SK-N-SH treated with all-trans-retinoic acid at 6 μM for 48 hours (cell line): ENCODE measurements around the gene C1orf232.
A peak's percentile ranks its signal among the peaks of the same experiment; 100 is the strongest.

Source experiments
- ATAC-seq: fragments of 200-7000 bp; cut with Tn5 transposase; 3 replicates; pipeline ENCODE4 v1.9.1; 2020; ENCODE audit warnings: mild to moderate bottlenecking, moderate library complexity
- BACH2 ChIP-seq: fragments of 250-450 bp; sonication (Bioruptor Pico); IDR thresholded peaks from 2 replicates; pipeline ENCODE4 v1.9.0; 2021; ENCODE audit warnings: mild to moderate bottlenecking, borderline replicate concordance
- CSDC2 ChIP-seq: fragments of 250-450 bp; sonication (Bioruptor Pico); IDR thresholded peaks from 2 replicates; pipeline ENCODE4 v1.5.0; 2020; ENCODE audit warnings: mild to moderate bottlenecking, moderate library complexity
- ESRRG ChIP-seq: fragments of 250-450 bp; sonication (Bioruptor Pico); IDR thresholded peaks from 2 replicates; pipeline ENCODE4 v1.6.1; 2021; ENCODE audit warnings: mild to moderate bottlenecking
- GLIS3 ChIP-seq: fragments of 250-450 bp; sonication (Bioruptor Pico); IDR thresholded peaks from 2 replicates; pipeline ENCODE4 v1.5.0; 2020; ENCODE audit warnings: mild to moderate bottlenecking, moderate library complexity
- ISL1 ChIP-seq: fragments of 250-450 bp; sonication (Bioruptor Pico); IDR thresholded peaks from 2 replicates; pipeline ENCODE4 v2.1.2; 2022; ENCODE audit warnings: mild to moderate bottlenecking, moderate library complexity
- OSR1 ChIP-seq: fragments of 250-450 bp; sonication (Bioruptor Pico); IDR thresholded peaks from 2 replicates; pipeline ENCODE4 v1.8.0; 2022; ENCODE audit warnings: moderate library complexity, mild to moderate bottlenecking, inconsistent platforms
- RARB ChIP-seq: fragments of 250-450 bp; sonication (Bioruptor Pico); IDR thresholded peaks from 2 replicates; pipeline ENCODE4 v1.8.0; 2021; ENCODE audit warnings: mild to moderate bottlenecking, moderate library complexity
- SNAI2 ChIP-seq: fragments of 250-450 bp; sonication (Bioruptor Pico); IDR thresholded peaks from 2 replicates; pipeline ENCODE4 v1.5.0; 2020; ENCODE audit warnings: mild to moderate bottlenecking, moderate library complexity
- TOX ChIP-seq: fragments of 250-450 bp; sonication (Bioruptor Pico); IDR thresholded peaks from 2 replicates; pipeline ENCODE4 v1.8.0; 2021; ENCODE audit warnings: mild to moderate bottlenecking, moderate library complexity, borderline replicate concordance
- ZC3H10 ChIP-seq: fragments of 250-450 bp; sonication (Bioruptor Pico); IDR thresholded peaks from 2 replicates; pipeline ENCODE4 v1.5.1; 2021; ENCODE audit warnings: mild to moderate bottlenecking, moderate library complexity
- ZFP3 ChIP-seq: fragments of 250-450 bp; sonication (Bioruptor Pico); IDR thresholded peaks from 2 replicates; pipeline ENCODE4 v1.5.0; 2020; ENCODE audit warnings: mild to moderate bottlenecking, moderate library complexity
- ZFP30 ChIP-seq: fragments of 450-650 bp; formaldehyde crosslinking; IDR thresholded peaks from 2 replicates; pipeline ENCODE4 v1.5.0; 2022; ENCODE audit warnings: mild to moderate bottlenecking, moderate library complexity
- ZNF565 ChIP-seq: fragments of 450-650 bp; formaldehyde crosslinking; conservative IDR thresholded peaks from 2 replicates; pipeline ENCODE4 v1.5.0; 2020; ENCODE audit warnings: low read depth, mild to moderate bottlenecking, moderate library complexity
- ZNF70 ChIP-seq: fragments of 450-650 bp; formaldehyde crosslinking; IDR thresholded peaks from 2 replicates; pipeline ENCODE4 v1.5.0; 2020; ENCODE audit warnings: mild to moderate bottlenecking, moderate library complexity
- ZNF8 ChIP-seq: fragments of 450-650 bp; formaldehyde crosslinking; IDR thresholded peaks from 2 replicates; pipeline ENCODE4 v1.5.0; 2020; ENCODE audit warnings: mild to moderate bottlenecking, moderate library complexity
- TF ChIP-seq, protein P1 (sequence below): fragments of 250-450 bp; sonication (Bioruptor Pico); IDR thresholded peaks from 2 replicates; pipeline ENCODE4 v1.5.0; 2020; ENCODE audit warnings: mild to moderate bottlenecking, moderate library complexity
- TF ChIP-seq, protein P2 (sequence below): fragments of 250-450 bp; sonication (Bioruptor Pico); IDR thresholded peaks from 2 replicates; pipeline ENCODE4 v1.8.0; 2020; ENCODE audit warnings: mild to moderate bottlenecking, moderate library complexity, borderline replicate concordance
- TF ChIP-seq, protein P3 (sequence below): fragments of 250-450 bp; sonication (Bioruptor Pico); IDR thresholded peaks from 2 replicates; pipeline ENCODE4 v1.5.1; 2021; ENCODE audit warnings: mild to moderate bottlenecking, moderate library complexity

The C1orf232 gene

DNA sequence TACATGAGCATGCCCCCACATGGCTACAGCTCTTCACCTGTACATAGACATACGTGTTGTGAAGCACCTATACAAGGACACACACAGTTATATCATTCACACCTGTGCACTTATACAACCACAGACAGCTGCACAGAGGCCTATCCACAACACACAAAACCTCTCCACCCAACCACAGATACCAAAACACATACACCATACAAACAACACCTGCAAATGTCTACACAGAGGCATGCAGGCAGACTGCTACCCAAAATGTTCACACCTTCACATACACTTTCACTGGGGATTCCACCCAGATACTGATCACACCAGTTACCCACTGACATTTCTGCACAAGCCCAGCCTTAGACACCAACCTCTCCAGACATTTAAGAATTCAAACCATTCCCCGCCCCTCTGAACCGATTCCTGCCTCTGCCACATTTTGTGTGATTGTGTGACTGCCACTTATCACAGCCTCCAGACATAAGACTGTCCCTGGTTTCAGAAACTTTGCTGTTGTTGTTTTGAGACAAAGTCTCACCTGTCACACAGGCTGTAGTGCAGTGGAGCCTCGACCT is 2.0 kb downstream of the C1orf232 start (continued):
- no peak for TF ChIP-seq ZNF8 (CRISPR knock-in tag)
- TF ChIP-seq ZFP3 (CRISPR knock-in tag) = no peak
- TF ChIP-seq, all 23 proteins: peak for 0

DNA sequence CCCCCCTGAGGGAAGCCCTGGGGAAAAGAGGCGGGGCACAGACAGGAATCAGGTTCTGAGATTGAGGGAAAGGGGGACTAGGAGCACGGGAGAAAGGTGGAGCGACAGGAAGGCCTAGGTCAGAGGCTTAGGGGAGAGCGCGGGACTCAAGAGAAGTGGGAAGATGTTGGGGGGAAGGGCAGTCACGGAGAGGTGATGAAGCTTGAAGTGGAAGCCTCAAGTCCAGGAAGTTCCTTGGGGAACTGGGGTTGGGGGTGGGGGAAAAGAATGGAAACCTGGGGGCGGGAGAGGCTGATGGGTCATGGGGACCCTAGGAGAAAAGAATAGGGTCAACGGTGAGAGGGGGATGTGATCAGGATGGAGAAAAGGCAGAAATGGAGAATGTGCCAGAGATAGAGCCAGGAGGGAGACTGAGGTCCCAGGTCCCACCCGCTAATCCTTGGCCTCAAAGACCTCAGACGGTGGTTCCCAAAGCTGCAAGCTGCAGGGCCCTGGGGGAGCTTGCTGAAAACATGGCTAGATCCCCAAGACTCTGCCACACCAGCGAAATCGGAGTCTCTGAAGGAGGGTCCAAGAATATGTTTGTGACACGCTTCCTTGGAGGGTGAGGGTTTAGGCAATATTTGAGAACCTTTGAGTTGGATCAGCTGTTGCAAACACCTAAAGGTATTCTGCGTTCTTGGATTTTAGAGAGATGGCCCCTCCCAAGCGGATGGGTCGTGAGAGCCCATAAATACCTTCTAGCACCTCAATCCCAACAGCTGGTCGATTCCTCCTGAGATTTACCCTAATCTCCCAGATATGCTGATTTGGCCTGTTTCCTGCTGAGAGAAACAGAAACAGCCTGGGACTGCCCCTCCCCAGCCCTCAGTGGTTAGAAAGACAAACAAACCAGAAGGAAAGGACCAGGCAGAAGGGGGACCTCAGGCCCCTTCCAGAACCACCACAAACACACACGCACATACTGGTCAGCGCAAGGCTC is 3.6 kb downstream of the C1orf232 start:
- ATAC-seq = no peak

DNA sequence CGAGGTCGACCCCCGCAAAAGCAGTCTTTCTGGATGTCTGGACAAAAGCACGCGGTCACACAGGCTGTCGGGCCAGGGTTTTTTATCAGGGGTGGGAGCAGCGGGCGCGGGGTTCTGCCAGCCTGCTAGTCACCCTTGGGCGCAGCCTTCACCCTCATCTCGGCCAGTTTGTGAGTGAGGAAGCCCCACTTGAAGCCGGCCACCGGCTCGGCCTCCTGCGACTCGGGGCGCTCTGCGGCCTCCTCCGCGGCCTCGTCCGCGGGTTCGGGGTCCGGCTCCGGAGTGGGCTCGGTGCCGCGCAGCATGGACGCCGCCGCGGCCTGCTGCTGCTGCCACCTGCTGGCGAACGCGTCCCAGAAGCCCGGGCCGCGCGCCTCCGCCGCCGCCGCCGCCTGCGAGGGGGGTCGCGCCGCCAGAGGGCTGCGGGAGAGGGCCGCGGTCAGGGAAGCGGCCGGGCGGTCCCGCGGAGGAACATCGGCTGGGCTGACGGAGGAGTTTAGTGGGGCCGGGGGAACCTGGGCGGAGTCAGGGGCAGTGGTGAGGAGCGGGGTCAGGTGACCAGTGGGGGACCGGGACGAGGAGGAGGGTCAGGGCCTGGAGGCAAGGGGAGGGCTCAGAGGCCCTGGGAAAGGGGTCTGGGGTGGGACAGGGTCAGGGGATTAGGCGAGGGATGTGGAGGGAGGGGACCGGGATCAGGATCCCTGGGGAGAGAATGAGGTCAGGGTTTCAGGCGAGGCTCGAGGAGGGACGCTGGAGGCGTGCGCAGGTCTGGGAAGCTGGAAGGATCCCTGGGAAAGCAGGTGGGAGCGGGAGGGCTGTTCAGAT is 4.5 kb downstream of the C1orf232 start:
- TF ChIP-seq ESRRG (CRISPR knock-in tag) = no peak
- peak; percentile 75; the same call in 1 of the 2 replicates for TF ChIP-seq ZFP3 (CRISPR knock-in tag)
- TF ChIP-seq, protein P1, sequence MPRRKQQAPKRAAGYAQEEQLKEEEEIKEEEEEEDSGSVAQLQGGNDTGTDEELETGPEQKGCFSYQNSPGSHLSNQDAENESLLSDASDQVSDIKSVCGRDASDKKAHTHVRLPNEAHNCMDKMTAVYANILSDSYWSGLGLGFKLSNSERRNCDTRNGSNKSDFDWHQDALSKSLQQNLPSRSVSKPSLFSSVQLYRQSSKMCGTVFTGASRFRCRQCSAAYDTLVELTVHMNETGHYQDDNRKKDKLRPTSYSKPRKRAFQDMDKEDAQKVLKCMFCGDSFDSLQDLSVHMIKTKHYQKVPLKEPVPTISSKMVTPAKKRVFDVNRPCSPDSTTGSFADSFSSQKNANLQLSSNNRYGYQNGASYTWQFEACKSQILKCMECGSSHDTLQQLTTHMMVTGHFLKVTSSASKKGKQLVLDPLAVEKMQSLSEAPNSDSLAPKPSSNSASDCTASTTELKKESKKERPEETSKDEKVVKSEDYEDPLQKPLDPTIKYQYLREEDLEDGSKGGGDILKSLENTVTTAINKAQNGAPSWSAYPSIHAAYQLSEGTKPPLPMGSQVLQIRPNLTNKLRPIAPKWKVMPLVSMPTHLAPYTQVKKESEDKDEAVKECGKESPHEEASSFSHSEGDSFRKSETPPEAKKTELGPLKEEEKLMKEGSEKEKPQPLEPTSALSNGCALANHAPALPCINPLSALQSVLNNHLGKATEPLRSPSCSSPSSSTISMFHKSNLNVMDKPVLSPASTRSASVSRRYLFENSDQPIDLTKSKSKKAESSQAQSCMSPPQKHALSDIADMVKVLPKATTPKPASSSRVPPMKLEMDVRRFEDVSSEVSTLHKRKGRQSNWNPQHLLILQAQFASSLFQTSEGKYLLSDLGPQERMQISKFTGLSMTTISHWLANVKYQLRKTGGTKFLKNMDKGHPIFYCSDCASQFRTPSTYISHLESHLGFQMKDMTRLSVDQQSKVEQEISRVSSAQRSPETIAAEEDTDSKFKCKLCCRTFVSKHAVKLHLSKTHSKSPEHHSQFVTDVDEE (CRISPR knock-in tag) = 0 out of 2 replicates have a peak, but pooled peaks have one; percentile 7
- no peak for TF ChIP-seq CSDC2 (CRISPR knock-in tag)
- TF ChIP-seq ZFP30 = no peak
- no peak for TF ChIP-seq ZNF565
- TF ChIP-seq SNAI2 (CRISPR knock-in tag) = 0 out of 2 replicates have a peak, but pooled peaks have one; percentile 24
- TF ChIP-seq GLIS3 (CRISPR knock-in tag) = no peak
- ATAC-seq = peak; percentile 75

More for the DNA sequence above, 3.6 kb downstream of the C1orf232 start:
- TF ChIP-seq, protein P2, sequence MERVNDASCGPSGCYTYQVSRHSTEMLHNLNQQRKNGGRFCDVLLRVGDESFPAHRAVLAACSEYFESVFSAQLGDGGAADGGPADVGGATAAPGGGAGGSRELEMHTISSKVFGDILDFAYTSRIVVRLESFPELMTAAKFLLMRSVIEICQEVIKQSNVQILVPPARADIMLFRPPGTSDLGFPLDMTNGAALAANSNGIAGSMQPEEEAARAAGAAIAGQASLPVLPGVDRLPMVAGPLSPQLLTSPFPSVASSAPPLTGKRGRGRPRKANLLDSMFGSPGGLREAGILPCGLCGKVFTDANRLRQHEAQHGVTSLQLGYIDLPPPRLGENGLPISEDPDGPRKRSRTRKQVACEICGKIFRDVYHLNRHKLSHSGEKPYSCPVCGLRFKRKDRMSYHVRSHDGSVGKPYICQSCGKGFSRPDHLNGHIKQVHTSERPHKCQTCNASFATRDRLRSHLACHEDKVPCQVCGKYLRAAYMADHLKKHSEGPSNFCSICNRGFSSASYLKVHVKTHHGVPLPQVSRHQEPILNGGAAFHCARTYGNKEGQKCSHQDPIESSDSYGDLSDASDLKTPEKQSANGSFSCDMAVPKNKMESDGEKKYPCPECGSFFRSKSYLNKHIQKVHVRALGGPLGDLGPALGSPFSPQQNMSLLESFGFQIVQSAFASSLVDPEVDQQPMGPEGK (CRISPR knock-in tag) = no peak
- TF ChIP-seq CSDC2 (CRISPR knock-in tag) = no peak
- no peak for TF ChIP-seq ZNF70 (CRISPR knock-in tag)
- no peak for TF ChIP-seq ZC3H10 (CRISPR knock-in tag)

DNA sequence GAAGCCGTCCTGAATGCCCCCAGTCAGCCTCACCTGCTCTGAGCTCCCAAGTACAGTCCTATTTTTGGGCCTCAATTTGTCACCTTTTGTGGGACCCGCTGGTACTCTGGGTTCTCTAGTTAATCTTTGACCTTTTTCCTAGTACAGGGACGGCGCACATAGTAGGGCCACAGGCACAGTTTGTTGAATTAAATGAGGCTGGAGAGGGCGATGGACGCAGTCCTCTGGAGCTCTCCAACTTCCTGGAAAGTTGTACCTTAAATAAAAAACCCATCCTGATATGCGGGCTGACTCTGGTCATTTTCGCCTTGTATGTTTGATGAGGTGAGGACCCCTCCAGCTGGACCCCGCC is 5.1 kb downstream of the C1orf232 start:
- ATAC-seq = no peak
- no peak for TF ChIP-seq OSR1
- no peak for TF ChIP-seq CSDC2 (CRISPR knock-in tag)
- TF ChIP-seq, protein P3, sequence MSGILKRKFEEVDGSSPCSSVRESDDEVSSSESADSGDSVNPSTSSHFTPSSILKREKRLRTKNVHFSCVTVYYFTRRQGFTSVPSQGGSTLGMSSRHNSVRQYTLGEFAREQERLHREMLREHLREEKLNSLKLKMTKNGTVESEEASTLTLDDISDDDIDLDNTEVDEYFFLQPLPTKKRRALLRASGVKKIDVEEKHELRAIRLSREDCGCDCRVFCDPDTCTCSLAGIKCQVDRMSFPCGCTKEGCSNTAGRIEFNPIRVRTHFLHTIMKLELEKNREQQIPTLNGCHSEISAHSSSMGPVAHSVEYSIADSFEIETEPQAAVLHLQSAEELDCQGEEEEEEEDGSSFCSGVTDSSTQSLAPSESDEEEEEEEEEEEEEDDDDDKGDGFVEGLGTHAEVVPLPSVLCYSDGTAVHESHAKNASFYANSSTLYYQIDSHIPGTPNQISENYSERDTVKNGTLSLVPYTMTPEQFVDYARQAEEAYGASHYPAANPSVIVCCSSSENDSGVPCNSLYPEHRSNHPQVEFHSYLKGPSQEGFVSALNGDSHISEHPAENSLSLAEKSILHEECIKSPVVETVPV (CRISPR knock-in tag) = no peak
- TF ChIP-seq ZFP3 (CRISPR knock-in tag) = no peak
- no peak for TF ChIP-seq RARB (CRISPR knock-in tag)
- no peak for TF ChIP-seq TOX (CRISPR knock-in tag)

DNA sequence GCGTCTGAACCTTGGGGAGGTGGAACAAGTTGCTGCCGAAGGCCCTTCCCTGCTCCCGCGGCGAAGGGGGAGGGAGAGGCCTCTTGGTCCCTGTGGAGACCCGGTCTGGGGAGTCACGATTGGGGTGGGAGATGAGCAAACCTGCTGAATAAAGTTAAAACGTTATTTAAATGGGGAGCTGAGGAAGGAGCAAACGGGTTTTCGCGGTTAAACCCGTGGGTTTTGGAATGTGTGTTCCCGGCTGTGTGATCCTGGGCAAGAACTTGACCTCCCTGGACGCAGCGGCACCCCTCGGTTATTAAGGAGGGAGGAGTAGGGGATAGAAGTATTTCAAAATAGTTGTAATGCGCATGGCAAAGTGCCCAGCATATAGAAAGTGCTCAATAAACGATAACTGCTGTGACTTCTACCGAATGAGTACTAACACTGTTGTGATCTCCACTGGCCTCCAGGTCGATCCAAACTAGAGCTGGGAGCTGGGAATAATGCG is 6.5 kb downstream of the C1orf232 start:
- no peak for ATAC-seq

More for the DNA sequence above, 6.5 kb downstream of the C1orf232 start:
- TF ChIP-seq SNAI2 (CRISPR knock-in tag) = no peak
- TF ChIP-seq BACH2 (CRISPR knock-in tag) = no peak
- TF ChIP-seq ZNF70 (CRISPR knock-in tag) = no peak
- no peak for TF ChIP-seq ZFP30
- no peak for TF ChIP-seq ISL1 (CRISPR knock-in tag)
- TF ChIP-seq, protein P2 (CRISPR knock-in tag) = no peak
